ENCODE data around the gene WFDC10A.
"Not testable (repeated sequence)": the region's sequence is repeated elsewhere in the genome, so short reads cannot be mapped to it uniquely, and the experiment has no call there.

WFDC10A gene

GRCh38 chr20:45649312-45649863 lies 19.8 kb downstream of the WFDC10A start:
- DNase-seq, result no peak

- peak; percentile 33 for DNase-seq
Observed at GRCh38 chr20:45651726-45652125, 22.2 kb downstream of the WFDC10A start.

- DNase-seq, result not testable (repeated sequence)
Observed at GRCh38 chr20:45657038-45657437, 27.5 kb downstream of the WFDC10A start.

- DNase-seq, result no peak
Observed at GRCh38 chr20:45670139-45670538, 40.6 kb downstream of the WFDC10A start, which contains the start of gene WFDC11. Gene WFDC11, minus strand, starts transcription at chr20:45670239. Its CDS starts 19,639 bp downstream, at chr20:45650600.

- DNase-seq, result no peak
Observed at GRCh38 chr20:45672765-45673164, 43.2 kb downstream of the WFDC10A start.

GRCh38 chr20:45679650-45680049 lies 50.1 kb downstream of the WFDC10A start:
- no peak for DNase-seq

Measured in NCI-H345 (cell line).